ENCODE measurements around the gene NGF. TPM values are rescaled to one million over a fixed set of nuclear protein-coding genes. Genes with fewer than 3 reads are reported as not detected.

The NGF gene
- total RNA-seq, 1 donor from 2014 or later = 14.8 TPM

- DNase-seq (ENCODE audit: extremely low spot score, unreplicated experiment) = no peak
- Mint-ChIP-seq H3K36me3 (ENCODE audit: unreplicated experiment) (peaks cover 6% of the 10 kb centered on the region), H3K4me3 (ENCODE audit: unreplicated experiment) (no peak overlapping the region), H3K27me3 (ENCODE audit: unreplicated experiment) (no peaks in the 10 kb centered on the region), H3K9me3 (ENCODE audit: unreplicated experiment) (no peaks in the 10 kb centered on the region), H3K27ac (ENCODE audit: unreplicated experiment) (peak overlapping the region; percentile 31), H3K4me1 (ENCODE audit: unreplicated experiment) (peaks cover 45% of the 10 kb centered on the region)
- no peak for TF ChIP-seq CTCF (IDR thresholded peaks at IDR 0.05)
Measured at GRCh38 chr1:115308969-115309368, 29.1 kb downstream of the NGF start.

DNA sequence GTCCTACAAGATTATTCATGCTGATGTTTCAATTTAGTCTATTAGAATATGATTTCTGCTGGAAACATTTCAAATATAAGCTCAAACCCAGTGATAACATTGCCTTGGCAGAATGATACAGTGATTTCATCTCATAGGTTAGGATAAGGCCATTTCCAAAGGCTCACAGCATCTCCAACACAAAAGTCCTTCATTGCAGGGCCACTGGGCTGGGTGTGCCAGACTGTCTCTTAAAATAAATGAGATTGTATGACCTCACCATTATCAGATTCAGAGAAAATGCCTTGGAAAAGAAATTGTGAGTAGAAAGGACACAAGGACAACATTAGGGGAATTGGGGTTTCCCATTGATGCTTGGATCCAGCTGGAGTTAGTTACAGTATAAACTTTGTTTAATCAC, 30.4 kb downstream of the NGF start:
- H3K4me1 Mint-ChIP-seq (ENCODE audit: unreplicated experiment) = peaks cover 39% of the 10 kb centered on the region
- no peaks in the 10 kb centered on the region for H3K9me3 Mint-ChIP-seq (ENCODE audit: unreplicated experiment)
- no peak for DNase-seq (ENCODE audit: extremely low spot score, unreplicated experiment)
- H3K4me3 Mint-ChIP-seq (ENCODE audit: unreplicated experiment) = no peak overlapping the region
- no peaks in the 10 kb centered on the region for H3K27me3 Mint-ChIP-seq (ENCODE audit: unreplicated experiment)
- H3K36me3 Mint-ChIP-seq (ENCODE audit: unreplicated experiment) = peaks cover 6% of the 10 kb centered on the region
- TF ChIP-seq CTCF (IDR thresholded peaks at IDR 0.05) = no peak
- H3K27ac Mint-ChIP-seq (ENCODE audit: unreplicated experiment) = no peak overlapping the region

GRCh38 chr1:115306146-115306545, 31.9 kb downstream of the NGF start:
- no peak for TF ChIP-seq CTCF (IDR thresholded peaks at IDR 0.05)
- Mint-ChIP-seq H3K36me3 (ENCODE audit: unreplicated experiment) (peaks cover 6% of the 10 kb centered on the region), H3K9me3 (ENCODE audit: unreplicated experiment) (no peaks in the 10 kb centered on the region), H3K27ac (ENCODE audit: unreplicated experiment) (peak overlapping the region; percentile 3), H3K4me3 (ENCODE audit: unreplicated experiment) (no peak overlapping the region), H3K27me3 (ENCODE audit: unreplicated experiment) (no peaks in the 10 kb centered on the region), H3K4me1 (ENCODE audit: unreplicated experiment) (peaks cover 45% of the 10 kb centered on the region)
- DNase-seq (ENCODE audit: extremely low spot score, unreplicated experiment) = no peak

GRCh38 chr1:115303364-115303763, 34.7 kb downstream of the NGF start:
- Mint-ChIP-seq H3K27me3 (ENCODE audit: unreplicated experiment) (no peaks in the 10 kb centered on the region), H3K4me1 (ENCODE audit: unreplicated experiment) (peaks cover 62% of the 10 kb centered on the region)

GRCh38 chr1:115302390-115302961, 35.6 kb downstream of the NGF start:
- no peak for DNase-seq (ENCODE audit: extremely low spot score, unreplicated experiment)
- Mint-ChIP-seq H3K27me3 (ENCODE audit: unreplicated experiment) (no peaks in the 10 kb centered on the region), H3K27ac (ENCODE audit: unreplicated experiment) (peak overlapping the region; percentile 82), H3K4me1 (ENCODE audit: unreplicated experiment) (peaks cover 62% of the 10 kb centered on the region), H3K9me3 (ENCODE audit: unreplicated experiment) (no peaks in the 10 kb centered on the region), H3K36me3 (ENCODE audit: unreplicated experiment) (peaks cover 3% of the 10 kb centered on the region), H3K4me3 (ENCODE audit: unreplicated experiment) (no peak overlapping the region)
- TF ChIP-seq CTCF (IDR thresholded peaks at IDR 0.05) = no peak

More at GRCh38 chr1:115303364-115303763, 34.7 kb downstream of the NGF start:
- H3K27ac Mint-ChIP-seq (ENCODE audit: unreplicated experiment) = peak overlapping the region; percentile 50
- DNase-seq (ENCODE audit: extremely low spot score, unreplicated experiment) = no peak
- no peak for TF ChIP-seq CTCF (IDR thresholded peaks at IDR 0.05)
- H3K9me3 Mint-ChIP-seq (ENCODE audit: unreplicated experiment) = no peaks in the 10 kb centered on the region
- H3K4me3 Mint-ChIP-seq (ENCODE audit: unreplicated experiment) = no peak overlapping the region
- H3K36me3 Mint-ChIP-seq (ENCODE audit: unreplicated experiment) = peaks cover 3% of the 10 kb centered on the region
